ENCODE data around the gene UBE2G2.

DNA sequence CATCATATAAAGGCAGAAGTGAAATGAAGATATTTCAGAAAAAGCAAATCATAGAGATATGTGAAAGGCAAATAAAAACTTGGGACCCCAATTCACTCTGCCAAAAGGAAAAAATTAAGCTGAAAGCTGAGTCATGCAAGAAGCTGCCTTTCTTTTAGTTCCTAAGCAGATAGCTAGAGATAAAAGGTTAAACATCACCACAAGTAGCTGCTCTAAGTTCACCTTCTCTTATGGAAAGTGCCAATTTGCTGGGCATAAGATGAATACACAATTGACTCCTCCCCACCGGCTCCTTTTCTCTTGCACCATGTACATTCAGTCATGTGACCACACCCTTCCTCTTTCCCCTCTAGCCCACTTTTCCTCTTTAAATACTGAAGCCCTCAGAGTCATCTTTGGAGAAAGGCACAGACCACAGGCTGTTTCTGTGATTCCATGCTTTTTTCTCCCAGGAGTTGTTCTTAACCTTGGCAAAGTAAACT lies 21.6 kb upstream of the UBE2G2 start:
- TF ChIP-seq, protein P1, sequence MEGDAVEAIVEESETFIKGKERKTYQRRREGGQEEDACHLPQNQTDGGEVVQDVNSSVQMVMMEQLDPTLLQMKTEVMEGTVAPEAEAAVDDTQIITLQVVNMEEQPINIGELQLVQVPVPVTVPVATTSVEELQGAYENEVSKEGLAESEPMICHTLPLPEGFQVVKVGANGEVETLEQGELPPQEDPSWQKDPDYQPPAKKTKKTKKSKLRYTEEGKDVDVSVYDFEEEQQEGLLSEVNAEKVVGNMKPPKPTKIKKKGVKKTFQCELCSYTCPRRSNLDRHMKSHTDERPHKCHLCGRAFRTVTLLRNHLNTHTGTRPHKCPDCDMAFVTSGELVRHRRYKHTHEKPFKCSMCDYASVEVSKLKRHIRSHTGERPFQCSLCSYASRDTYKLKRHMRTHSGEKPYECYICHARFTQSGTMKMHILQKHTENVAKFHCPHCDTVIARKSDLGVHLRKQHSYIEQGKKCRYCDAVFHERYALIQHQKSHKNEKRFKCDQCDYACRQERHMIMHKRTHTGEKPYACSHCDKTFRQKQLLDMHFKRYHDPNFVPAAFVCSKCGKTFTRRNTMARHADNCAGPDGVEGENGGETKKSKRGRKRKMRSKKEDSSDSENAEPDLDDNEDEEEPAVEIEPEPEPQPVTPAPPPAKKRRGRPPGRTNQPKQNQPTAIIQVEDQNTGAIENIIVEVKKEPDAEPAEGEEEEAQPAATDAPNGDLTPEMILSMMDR (IDR thresholded peaks at IDR 0.05) = no peak
- TF ChIP-seq POLR2A (IDR thresholded peaks at IDR 0.05) = no peak
